HepG2 (cell line): Measurements from ENCODE around the gene TOMM40L. TPM values are rescaled to one million over a fixed set of nuclear protein-coding genes. Genes with fewer than 3 reads are reported as not detected.

ENCODE experiments used
- ATAC-seq: fragments of 200-7000 bp; cut with Tn5 transposase; 3 replicates; pipeline ENCODE4 v1.9.1; 2020; ENCODE audit warnings: mild to moderate bottlenecking, moderate library complexity
- BruUV-seq: library from RNA; stranded (reverse); fragments of 400-500 nt; replicated peaks from 2 replicates; lab custom pipeline; 2021; lab: Mats Ljungman, UMichigan
- CTCF ChIA-PET: fragments of 300-600 bp; formaldehyde crosslinking; extraction: SDS; loops from one replicate; lab custom pipeline; 2021; ENCODE audit warnings: low total read pairs, inconsistent platforms, low intra/inter-chr PET ratio; lab: Yijun Ruan, JAX
- POLR2A ChIA-PET: fragments of 350-600 bp; sonication (Branson Sonifier 250); formaldehyde crosslinking; loops from one replicate; lab custom pipeline; 2020; ENCODE audit warnings: antibody characterized with exemption, inconsistent platforms; lab: Yijun Ruan, JAX
- DNase-seq: peaks from one replicate; pipeline ENCODE4 v3.0.0-alpha.2; 2015; ENCODE audit warnings: low spot score
- FAIRE-seq: peaks from 3 replicates; lab custom pipeline; 2011; peaks lifted over from hg19 to GRCh38; lab: Jason Lieb, UNC
- H2AFZ ChIP-seq: one replicate; pipeline ENCODE4 v1.6.1; 2011; ENCODE audit warnings: low read length, inconsistent platforms
- H3K27ac ChIP-seq: fragments of 300-600 bp; 3 replicates; pipeline ENCODE4 v1.8.0; 2011; ENCODE audit warnings: mixed run types, mild to moderate bottlenecking, mixed read lengths, low read length, inconsistent platforms; ENCODE audit not compliant: insufficient read depth; ENCODE audit errors: extremely low read length
- H3K27me3 ChIP-seq, 2 experiments: fragments of 200-600 bp in 1 of 2; 2 replicates in 1 of 2; 3 replicates in 1 of 2; pipeline versions ENCODE4 v1.6.0 to v1.8.0; 2011; ENCODE audit warnings: low read length in 2 of 2, mild to moderate bottlenecking in 2 of 2, moderate library complexity in 2 of 2, inconsistent platforms in 1 of 2; ENCODE audit not compliant: insufficient read depth in 2 of 2, control insufficient read depth in 1 of 2
- H3K36me3 ChIP-seq, 2 experiments: fragments of 200-600 bp in 1 of 2; replicated peaks in 1 of 2; 2 replicates in 1 of 2; 3 replicates in 1 of 2; pipeline versions ENCODE4 v1.5.1 to v1.8.0; 2011; ENCODE audit warnings: low read length in 2 of 2, inconsistent platforms in 1 of 2; ENCODE audit not compliant: insufficient read depth in 2 of 2, control insufficient read depth in 1 of 2
- H3K4me1 ChIP-seq: 2 replicates; pipeline ENCODE4 v1.5.1; 2012; ENCODE audit warnings: low read length, inconsistent platforms; ENCODE audit not compliant: insufficient read depth
- H3K4me2 ChIP-seq: 2 replicates; pipeline ENCODE4 v1.6.0; 2011; ENCODE audit warnings: low read depth, low read length, inconsistent platforms
- H3K4me3 ChIP-seq, 3 experiments: fragments of 200-600 bp in 1 of 3; sonication (generic), shearing (Covaris generic) in 1 of 3; replicated peaks in 1 of 3; 2 replicates each; pipeline ENCODE4 v1.5.1; 2011 to 2016; ENCODE audit warnings: low read length in 3 of 3, inconsistent platforms in 2 of 3, low read depth in 2 of 3, mild to moderate bottlenecking in 2 of 3, control low read depth in 1 of 3, mixed read lengths in 1 of 3; ENCODE audit not compliant: insufficient read depth in 1 of 3
- H3K79me2 ChIP-seq: one replicate; pipeline ENCODE4 v1.6.1; 2011; ENCODE audit warnings: low read length, inconsistent platforms; ENCODE audit not compliant: insufficient read depth
- H3K9ac ChIP-seq: 2 replicates; pipeline ENCODE4 v1.6.0; 2011; ENCODE audit warnings: mild to moderate bottlenecking, low read depth, low read length, inconsistent platforms; ENCODE audit not compliant: insufficient read depth
- H3K9me3 ChIP-seq: 2 replicates; pipeline ENCODE4 v1.5.1; 2012; ENCODE audit warnings: mild to moderate bottlenecking, low read length
- H4K20me1 ChIP-seq: 2 replicates; pipeline ENCODE4 v1.6.0; 2011; ENCODE audit warnings: inconsistent platforms, mild to moderate bottlenecking, low read length, moderate library complexity; ENCODE audit not compliant: insufficient read depth
- AKAP8 ChIP-seq: sonication (generic); formaldehyde crosslinking; IDR thresholded peaks from 2 replicates; pipeline ENCODE4 v1.5.1; 2020; ENCODE audit warnings: mild to moderate bottlenecking, missing genetic modification reagents
- FOXP4 ChIP-seq: sonication (generic); formaldehyde crosslinking; IDR thresholded peaks from 2 replicates; pipeline ENCODE4 v1.4.0; 2020; ENCODE audit warnings: missing genetic modification reagents
- ZNF142 ChIP-seq: sonication (generic); formaldehyde crosslinking; IDR thresholded peaks from 2 replicates; pipeline ENCODE4 v1.4.0; 2020; ENCODE audit warnings: missing genetic modification reagents
- ZNF605 ChIP-seq: sonication (generic); formaldehyde crosslinking; IDR thresholded peaks from 2 replicates; pipeline ENCODE4 v1.8.0; 2022; ENCODE audit warnings: mild to moderate bottlenecking, missing genetic modification reagents
- ZNF724P ChIP-seq: sonication (generic); formaldehyde crosslinking; IDR thresholded peaks from 2 replicates; pipeline ENCODE4 v1.8.0; 2022; ENCODE audit warnings: missing genetic modification reagents, borderline replicate concordance
- ZNF891 ChIP-seq: sonication (generic); formaldehyde crosslinking; IDR thresholded peaks from 2 replicates; pipeline ENCODE4 v1.5.0; 2020; ENCODE audit warnings: mild to moderate bottlenecking, missing genetic modification reagents
- WGBS: methylation state at CpG from one replicate; pipeline ENCODE4 v1.1.6; 2017; ENCODE audit warnings: low lambda C conversion rate; 5-methylcytosine and 5-hydroxymethylcytosine counted together
- in situ Hi-C: cut with HindIII; loops from 2 replicates; pipeline ENCODE4 v1.10.0; 2017; ENCODE audit warnings: low pct_unique_long_range_greater_than_20kb; ENCODE audit not compliant: extremely low pct_ligation_motif_present
- intact Hi-C: fragments of 100-400 bp; cut with micrococcal nuclease; formaldehyde crosslinking; loops from one replicate; pipeline ENCODE4 v1.10.0; 2022; ENCODE audit not compliant: unreplicated experiment
- polyA plus RNA-seq, 8 experiments: library from polyadenylated mRNA; depleted of rRNA in 3 of 8; stranded (reverse) in 7 of 8; unstranded in 1 of 8; fragments of >200 nt; fragmentation: Illumina TruSeq in 4 of 8; extraction: Trizol in 4 of 8; gene quantifications; 2 replicates each; pipeline versions ENCODE4 v1.2.1 to v1.2.3, GENCODE V29; 2011 to 2016; ENCODE audit warnings: low read depth in 4 of 8, missing spikeins in 1 of 8, mixed read lengths in 1 of 8; ENCODE audit not compliant: insufficient read depth in 1 of 8
- total RNA-seq, 5 experiments: library from RNA; depleted of rRNA; stranded (reverse); fragments of >200 nt; fragmentation: Illumina TruSeq; extraction: Trizol; gene quantifications; 2 replicates each; pipeline ENCODE4 v1.2.3, GENCODE V29; 2016; ENCODE audit warnings: low read depth in 1 of 5
- TF ChIP-seq, protein P1 (sequence below): sonication (generic); formaldehyde crosslinking; IDR thresholded peaks from 2 replicates; pipeline ENCODE4 v1.9.0; 2022; ENCODE audit warnings: missing genetic modification reagents, mild to moderate bottlenecking, borderline replicate concordance
- TF ChIP-seq, protein P2 (sequence below): IDR thresholded peaks from 2 replicates; pipeline ENCODE4 v1.6.1; 2016; ENCODE audit warnings: low read depth, borderline replicate concordance
- TF ChIP-seq, protein P3 (sequence below): sonication (generic); formaldehyde crosslinking; IDR thresholded peaks from 2 replicates; pipeline ENCODE4 v1.4.0; 2020; ENCODE audit warnings: missing genetic modification reagents

The TOMM40L gene
- total and polyA plus RNA-seq, 2 of the 13 experiments (the other 11 are each of a cell fraction or from before 2014, with no cell fraction given), result 14.1 to 26.2 TPM

- CTCF ChIA-PET, result no interaction called here
- peak; percentile 5; the same call in 2 of the 3 replicates for ATAC-seq
- H3K4me3 ChIP-seq, result peak overlapping the region; percentile 41 to 85 (median 48); a peak in 5 of 6 replicates
- TSS peak; percentile 77 for BruUV-seq
- peak overlapping the region; percentile 37 for H2AFZ ChIP-seq
- H3K27me3 ChIP-seq, result no peaks in the 10 kb centered on the region; a peak in 1 of 5 replicates
- peak overlapping the region; percentile 70 for H3K27ac ChIP-seq
- no peaks in the 10 kb centered on the region for H4K20me1 ChIP-seq
- H3K4me1 ChIP-seq, result peaks cover 85% of the 10 kb centered on the region
- peak overlapping the region; percentile 98 for H3K4me2 ChIP-seq
- peaks cover 22% of the 10 kb centered on the region for H3K79me2 ChIP-seq
- intact Hi-C loops, result no loop called here
- H3K36me3 ChIP-seq, result peaks cover 1 to 27% of the 10 kb centered on the region in 2 experiments; a peak in 4 of 5 replicates
- no peak for DNase-seq
- in situ Hi-C loops, result no loop called here
- H3K9ac ChIP-seq, result peak overlapping the region; percentile 90
- FAIRE-seq, result no peak
- WGBS, result 89% methylated on average over 12 of the region's 13 CpGs
- H3K9me3 ChIP-seq, result no peaks in the 10 kb centered on the region
- POLR2A ChIA-PET, result interaction anchor here (0.7 to 13.8 kb wide), 17 partner anchors 21 to 199 kb away, joined by 3 to 357 read pairs (median 7); partner anchors contain the start of genes APOA2, CFAP126, DEDD and PCP4L1
- TF ChIP-seq FOXP4, result no peak
- 0 out of 2 replicates have a peak, but pooled peaks have one; percentile 31 for TF ChIP-seq AKAP8
- TF ChIP-seq, protein P1, sequence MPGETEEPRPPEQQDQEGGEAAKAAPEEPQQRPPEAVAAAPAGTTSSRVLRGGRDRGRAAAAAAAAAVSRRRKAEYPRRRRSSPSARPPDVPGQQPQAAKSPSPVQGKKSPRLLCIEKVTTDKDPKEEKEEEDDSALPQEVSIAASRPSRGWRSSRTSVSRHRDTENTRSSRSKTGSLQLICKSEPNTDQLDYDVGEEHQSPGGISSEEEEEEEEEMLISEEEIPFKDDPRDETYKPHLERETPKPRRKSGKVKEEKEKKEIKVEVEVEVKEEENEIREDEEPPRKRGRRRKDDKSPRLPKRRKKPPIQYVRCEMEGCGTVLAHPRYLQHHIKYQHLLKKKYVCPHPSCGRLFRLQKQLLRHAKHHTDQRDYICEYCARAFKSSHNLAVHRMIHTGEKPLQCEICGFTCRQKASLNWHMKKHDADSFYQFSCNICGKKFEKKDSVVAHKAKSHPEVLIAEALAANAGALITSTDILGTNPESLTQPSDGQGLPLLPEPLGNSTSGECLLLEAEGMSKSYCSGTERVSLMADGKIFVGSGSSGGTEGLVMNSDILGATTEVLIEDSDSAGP, result peak; percentile 41; the same call in 1 of the 2 replicates
- 0 out of 2 replicates have a peak, but pooled peaks have one; percentile 27 for TF ChIP-seq ZNF142 (CRISPR knock-in tag)
- TF ChIP-seq ZNF891 (CRISPR knock-in tag), result 0 out of 2 replicates have a peak, but pooled peaks have one; percentile 14
- TF ChIP-seq, protein P2, sequence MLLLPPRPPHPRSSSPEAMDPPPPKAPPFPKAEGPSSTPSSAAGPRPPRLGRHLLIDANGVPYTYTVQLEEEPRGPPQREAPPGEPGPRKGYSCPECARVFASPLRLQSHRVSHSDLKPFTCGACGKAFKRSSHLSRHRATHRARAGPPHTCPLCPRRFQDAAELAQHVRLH (CRISPR knock-in tag), result 0 out of 2 replicates have a peak, but pooled peaks have one; percentile 13
- TF ChIP-seq ZNF605 (CRISPR knock-in tag), result peak; percentile 60; the same call in 1 of the 2 replicates
- peak; percentile 60; the same call in 1 of the 2 replicates for TF ChIP-seq ZNF724P
- TF ChIP-seq, protein P3, sequence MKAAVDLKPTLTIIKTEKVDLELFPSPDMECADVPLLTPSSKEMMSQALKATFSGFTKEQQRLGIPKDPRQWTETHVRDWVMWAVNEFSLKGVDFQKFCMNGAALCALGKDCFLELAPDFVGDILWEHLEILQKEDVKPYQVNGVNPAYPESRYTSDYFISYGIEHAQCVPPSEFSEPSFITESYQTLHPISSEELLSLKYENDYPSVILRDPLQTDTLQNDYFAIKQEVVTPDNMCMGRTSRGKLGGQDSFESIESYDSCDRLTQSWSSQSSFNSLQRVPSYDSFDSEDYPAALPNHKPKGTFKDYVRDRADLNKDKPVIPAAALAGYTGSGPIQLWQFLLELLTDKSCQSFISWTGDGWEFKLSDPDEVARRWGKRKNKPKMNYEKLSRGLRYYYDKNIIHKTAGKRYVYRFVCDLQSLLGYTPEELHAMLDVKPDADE (CRISPR knock-in tag), result no peak
These were observed 24.6 kb upstream of the TOMM40L start for GRCh38 chr1:161200992-161201835.
